ENCODE results near the gene SMG7. TPM values are rescaled to one million over a fixed set of nuclear protein-coding genes. Genes with fewer than 3 reads are reported as not detected.

The SMG7 gene
- total RNA-seq, 1 donor from 2014 or later = 7.0 TPM

DNA sequence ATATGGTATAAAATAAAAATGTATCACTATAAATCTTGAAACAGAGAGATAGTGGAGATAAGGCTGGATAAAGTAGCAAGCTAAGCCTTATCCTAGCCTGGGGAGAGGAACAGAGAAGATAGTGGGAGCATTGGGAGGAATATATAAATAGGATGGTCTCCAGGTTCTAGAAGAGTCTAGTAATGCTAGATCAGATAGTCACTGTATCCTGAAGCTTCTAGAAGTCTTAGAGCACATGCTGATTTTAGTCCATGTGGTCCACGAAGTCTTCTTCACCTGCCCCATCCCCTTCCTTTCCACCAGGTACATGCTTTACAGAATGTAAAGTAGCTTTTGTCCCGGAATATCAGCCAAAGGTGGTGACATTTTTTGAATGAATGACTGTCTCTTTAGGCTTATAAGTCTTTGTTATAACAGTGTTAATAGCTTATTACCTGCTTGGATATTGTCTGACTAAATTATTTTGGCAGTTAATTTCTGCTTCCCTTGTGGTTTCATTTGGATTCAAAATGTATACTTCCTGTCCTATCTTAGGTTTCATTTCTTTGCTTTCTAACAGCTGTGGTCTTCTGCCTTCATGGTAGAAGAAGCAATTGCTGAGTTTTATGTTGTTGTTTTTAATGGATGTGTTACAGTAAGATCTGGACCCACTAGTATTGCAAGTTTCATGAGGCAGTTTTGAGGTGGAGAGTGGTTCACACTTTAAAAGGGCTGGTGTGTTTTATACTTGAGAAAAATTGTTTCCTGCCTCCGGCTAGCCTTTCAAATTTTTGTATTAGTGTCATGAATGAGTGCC, 5.9 kb downstream of the SMG7 start:
- H3K4me3 ChIP-seq (ENCODE audit: low read depth, low read length) = no peak overlapping the region
- TF ChIP-seq CTCF (conservative IDR thresholded peaks at IDR 0.05; ENCODE audit: low read depth, low read length) = no peak
- no peak for DNase-seq (ENCODE audit: low read depth)

- DNase-seq (ENCODE audit: low read depth) = no peak
- no peak overlapping the region for H3K4me3 ChIP-seq (ENCODE audit: low read depth, low read length)
- TF ChIP-seq CTCF (conservative IDR thresholded peaks at IDR 0.05; ENCODE audit: low read depth, low read length) = no peak
Measured at GRCh38 chr1:183480971-183481441, 8.7 kb downstream of the SMG7 start.

DNA sequence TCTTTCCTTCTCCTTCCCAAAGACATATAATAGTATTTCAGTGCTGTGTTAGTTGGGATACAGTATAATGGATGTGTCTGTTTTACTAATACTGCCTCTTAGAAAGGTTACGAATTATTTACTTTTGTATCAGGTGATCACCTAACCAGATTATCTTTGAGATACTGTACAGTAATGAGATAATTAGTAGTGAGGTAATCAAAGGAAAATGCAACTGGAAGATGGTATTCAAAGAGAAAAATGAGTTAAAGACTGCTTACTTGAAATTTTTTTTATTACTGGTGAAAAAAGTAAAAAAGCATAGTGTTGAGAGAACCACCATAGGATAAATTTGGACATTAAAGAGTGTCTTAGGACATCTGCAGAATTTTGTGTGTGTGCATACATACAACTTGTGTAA, 10.9 kb downstream of the SMG7 start:
- no peak for TF ChIP-seq CTCF (conservative IDR thresholded peaks at IDR 0.05; ENCODE audit: low read depth, low read length)
- H3K4me3 ChIP-seq (ENCODE audit: low read depth, low read length) = no peak overlapping the region
- DNase-seq (ENCODE audit: low read depth) = no peak

GRCh38 chr1:183484254-183484653, 12.0 kb downstream of the SMG7 start:
- no peak overlapping the region for H3K4me3 ChIP-seq (ENCODE audit: low read depth, low read length)
- no peak for DNase-seq (ENCODE audit: low read depth)

GRCh38 chr1:183484851-183485250, 12.6 kb downstream of the SMG7 start:
- DNase-seq (ENCODE audit: low read depth) = no peak
- H3K4me3 ChIP-seq (ENCODE audit: low read depth, low read length) = no peak overlapping the region
- TF ChIP-seq CTCF (conservative IDR thresholded peaks at IDR 0.05; ENCODE audit: low read depth, low read length) = no peak

More at GRCh38 chr1:183484254-183484653, 12.0 kb downstream of the SMG7 start:
- TF ChIP-seq CTCF (conservative IDR thresholded peaks at IDR 0.05; ENCODE audit: low read depth, low read length) = peak; percentile 40

- DNase-seq (ENCODE audit: low read depth) = no peak
- no peak overlapping the region for H3K4me3 ChIP-seq (ENCODE audit: low read depth, low read length)
- no peak for TF ChIP-seq CTCF (conservative IDR thresholded peaks at IDR 0.05; ENCODE audit: low read depth, low read length)
Measured at GRCh38 chr1:183487674-183488442, 15.6 kb downstream of the SMG7 start.
